Stimulated activated naive CD4-positive, alpha-beta T cell (primary cell): ENCODE data around the gene SLPI.

Experiments used
- DNase-seq, 6 experiments: peaks; one replicate each; lab custom pipeline; 2025; lab: John Stamatoyannopoulos, UW

Gene SLPI

DNA sequence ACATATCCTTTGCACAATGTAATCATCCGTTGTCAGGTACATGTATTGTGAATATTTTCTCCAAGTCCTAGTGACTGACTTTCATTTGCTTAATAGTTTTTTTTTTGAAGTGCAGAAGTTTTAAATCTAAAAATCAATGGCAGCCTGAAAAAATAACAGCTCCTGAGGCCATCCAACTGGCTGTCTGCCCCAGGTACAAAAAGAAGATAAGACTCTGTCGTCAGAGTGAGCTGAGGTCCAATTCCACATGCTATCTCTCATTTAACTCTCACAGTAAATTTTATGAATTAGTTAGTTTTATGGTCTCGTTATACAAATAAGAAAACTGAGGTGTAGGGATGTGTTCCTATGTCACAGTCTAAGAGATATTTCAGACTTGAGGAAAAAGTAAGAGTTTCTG is 21.0 kb upstream of the SLPI start:
- DNase-seq, result no peak

GRCh38 chr20:45269754-45270270 is 15.4 kb upstream of the SLPI start:
- no peak for DNase-seq

GRCh38 chr20:45269056-45269455 is 14.7 kb upstream of the SLPI start:
- DNase-seq, result no peak

GRCh38 chr20:45268531-45268930 is 14.2 kb upstream of the SLPI start:
- no peak for DNase-seq

DNA sequence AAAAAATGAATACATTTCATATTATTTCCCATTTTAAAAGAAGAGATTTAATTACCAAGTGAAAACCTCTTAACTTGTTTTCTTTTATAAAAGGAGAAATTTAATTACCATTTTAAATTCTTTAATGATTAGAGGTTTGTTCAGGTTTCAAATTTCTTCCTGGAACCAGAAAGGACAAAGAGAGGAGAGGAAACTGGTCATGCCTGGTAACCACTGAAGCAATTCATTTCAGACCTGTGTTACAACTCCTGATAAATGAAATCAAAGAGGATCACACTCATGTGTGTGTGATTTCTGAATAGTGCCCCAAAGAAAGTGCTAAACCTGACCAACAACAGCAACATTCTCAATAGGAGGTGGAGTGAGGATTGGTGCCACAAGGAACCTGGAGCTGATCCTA is 12.6 kb upstream of the SLPI start:
- no peak for DNase-seq

DNA sequence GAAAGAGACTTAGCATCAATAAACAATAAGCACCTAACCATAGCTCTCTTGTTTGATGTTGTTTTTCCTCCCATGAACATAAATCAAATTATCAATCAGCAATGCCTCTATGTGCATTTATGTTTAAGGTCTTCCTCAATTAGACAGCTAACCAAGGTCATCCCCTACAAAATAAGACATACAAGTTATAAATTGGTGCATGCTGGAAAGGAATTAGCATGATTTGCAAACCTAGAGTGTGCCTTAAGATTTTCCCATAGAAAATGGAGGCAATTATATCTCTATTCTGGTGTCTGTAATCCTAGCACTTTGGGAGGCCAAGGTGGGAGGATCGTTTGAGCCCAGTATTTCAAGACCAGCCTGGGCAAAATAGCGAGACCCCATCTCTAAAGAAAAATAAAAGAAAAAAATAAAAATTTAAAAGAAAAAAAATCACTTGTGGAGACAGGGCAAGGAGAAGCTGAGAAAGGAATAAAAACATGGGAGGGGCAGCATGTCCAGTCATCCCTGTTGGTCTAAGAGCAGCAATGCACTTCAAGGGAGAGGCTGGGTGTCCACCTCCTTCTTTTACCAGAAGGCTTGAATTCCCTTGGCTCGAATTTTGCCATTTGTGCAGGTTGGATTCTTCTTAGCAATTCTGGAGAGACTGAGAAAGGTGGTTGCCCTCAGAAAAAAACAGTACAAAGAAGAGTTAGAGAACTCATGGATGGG is 9.3 kb upstream of the SLPI start:
- DNase-seq, result no peak

DNA sequence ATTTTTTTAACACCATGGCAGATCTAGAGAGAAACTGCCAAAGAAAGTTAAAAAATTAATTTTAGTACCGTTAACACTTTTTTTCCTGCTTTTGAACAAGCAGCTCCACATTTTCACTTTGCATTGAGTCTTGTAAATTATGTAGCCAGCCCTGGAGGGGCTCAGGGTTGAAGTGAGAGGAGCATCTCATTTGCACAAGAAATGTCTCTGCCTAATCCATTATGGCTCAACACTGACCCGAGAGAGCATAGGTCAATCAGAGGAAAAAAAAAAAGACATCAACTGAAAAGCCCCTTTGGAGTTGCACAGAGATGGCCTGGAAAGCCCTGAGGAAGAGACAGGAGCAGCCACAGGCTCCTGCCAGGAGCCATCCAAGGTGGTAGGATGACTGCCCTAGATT is 4.3 kb upstream of the SLPI start:
- DNase-seq, result no peak

DNA sequence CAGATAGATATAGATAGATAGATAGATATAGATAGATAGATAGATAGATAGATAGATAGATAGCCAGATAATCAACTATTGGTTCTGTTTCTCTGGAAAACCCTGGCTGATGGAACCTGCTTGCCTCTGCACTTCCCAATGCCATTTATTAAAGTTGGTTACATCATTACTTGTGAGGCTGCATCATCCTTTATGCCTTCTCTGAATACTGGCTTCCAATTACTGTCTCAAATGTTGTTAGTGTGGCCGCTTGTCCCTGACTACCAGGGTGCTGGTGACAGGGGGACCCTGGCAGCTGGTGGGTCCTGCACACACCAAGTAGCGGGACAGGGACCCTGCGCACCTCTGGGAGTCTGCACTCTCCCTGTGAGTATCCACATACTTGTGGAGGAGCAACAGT is 3.9 kb upstream of the SLPI start:
- DNase-seq, result no peak

- DNase-seq, result no peak
These were observed 3.3 kb upstream of the SLPI start for GRCh38 chr20:45257711-45258110.

DNA sequence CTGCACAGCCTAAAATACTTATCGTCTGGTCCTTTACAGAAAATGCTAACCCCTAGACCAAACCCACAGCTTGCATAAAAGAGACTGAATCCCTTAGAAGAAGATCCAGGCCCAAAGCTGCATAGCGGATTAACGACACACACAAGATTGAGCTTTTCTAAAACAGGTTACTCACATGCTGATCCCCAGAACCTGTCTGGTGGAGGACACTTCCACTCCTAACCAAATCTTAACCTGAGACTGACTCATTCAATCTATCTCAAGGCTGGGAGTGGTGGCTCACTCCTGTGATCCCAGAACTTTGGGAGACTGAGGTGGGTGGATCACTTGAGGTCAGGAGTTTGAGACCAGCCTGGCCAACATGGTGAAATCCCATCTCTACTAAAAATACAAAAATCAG is 2.8 kb upstream of the SLPI start:
- DNase-seq, result no peak

GRCh38 chr20:45253261-45253660 is 1.1 kb downstream of the SLPI start:
- DNase-seq, result no peak

DNA sequence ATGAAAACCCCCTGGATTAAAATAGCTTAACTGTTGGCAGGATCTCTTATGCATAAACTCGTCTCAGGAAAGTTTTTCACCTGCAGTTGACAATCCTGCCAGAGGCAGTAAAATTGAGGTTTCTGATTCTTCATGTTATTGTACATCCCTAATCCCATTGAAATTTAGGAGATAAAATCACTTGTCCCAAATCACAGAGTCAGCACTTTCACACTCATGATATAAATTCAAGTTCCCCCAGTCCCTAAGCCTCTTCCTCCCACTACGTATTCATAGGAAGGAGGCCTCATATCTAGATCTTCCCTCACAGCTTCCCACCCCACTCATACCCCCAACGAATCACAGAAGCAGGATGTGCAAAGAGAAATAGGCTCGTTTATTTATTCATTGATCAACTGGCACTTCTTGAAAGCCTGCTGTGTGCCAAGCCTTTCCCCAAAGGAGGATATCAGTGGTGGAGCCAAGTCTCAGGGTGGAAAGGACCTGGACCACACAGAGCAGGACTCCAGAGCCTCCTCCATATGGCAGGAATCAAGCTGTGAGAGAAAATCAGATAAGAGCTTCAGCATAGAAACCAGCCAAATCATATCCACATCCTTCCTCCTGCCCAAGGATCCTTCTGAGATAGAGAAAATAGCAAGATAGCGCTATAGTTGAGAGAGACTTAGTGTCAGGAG is 2.3 kb downstream of the SLPI start:
- no peak for DNase-seq

GRCh38 chr20:45248609-45249008 is 5.8 kb downstream of the SLPI start:
- no peak for DNase-seq

- no peak for DNase-seq
These were observed 6.5 kb downstream of the SLPI start for GRCh38 chr20:45247865-45248264.

DNA sequence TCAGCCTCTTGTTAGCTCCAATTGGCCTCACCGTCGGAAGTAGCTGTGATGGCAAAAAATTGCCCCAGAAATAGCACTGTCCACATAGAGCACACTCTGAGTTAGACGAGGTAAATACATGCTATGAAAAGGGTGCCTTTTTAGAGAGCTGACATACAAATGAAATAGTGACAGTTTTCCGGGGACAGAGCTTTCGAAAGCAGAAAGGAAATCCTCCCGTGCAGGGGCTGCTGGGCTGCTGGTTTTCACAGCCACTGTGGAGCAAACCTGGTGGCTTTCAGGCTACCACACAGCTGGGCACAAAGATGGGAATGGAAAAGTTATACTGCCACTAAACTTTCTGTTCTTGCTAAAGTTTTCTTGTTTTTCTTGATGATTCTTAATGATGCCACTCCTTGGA is 8.3 kb downstream of the SLPI start:
- no peak for DNase-seq

DNA sequence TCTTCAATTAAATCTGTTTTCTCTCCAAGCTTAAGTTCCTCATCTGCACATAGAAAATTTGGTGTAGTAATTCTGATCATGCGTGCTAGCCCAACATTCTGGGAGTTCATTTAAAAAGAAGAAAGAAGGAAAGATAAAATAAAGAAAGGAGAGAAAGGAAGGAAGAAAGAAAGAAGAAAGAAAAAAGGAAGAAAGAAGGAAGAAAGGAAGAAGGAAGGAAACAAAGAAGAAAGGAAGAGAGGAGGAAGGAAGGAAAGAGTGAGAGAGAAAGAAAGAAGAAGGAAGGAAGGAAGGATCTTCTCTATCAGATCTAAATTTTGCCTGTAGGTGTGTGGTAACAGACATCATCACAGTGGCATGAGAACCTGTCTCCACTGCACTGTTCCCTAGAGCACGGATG is 16.2 kb downstream of the SLPI start:
- no peak for DNase-seq

DNA sequence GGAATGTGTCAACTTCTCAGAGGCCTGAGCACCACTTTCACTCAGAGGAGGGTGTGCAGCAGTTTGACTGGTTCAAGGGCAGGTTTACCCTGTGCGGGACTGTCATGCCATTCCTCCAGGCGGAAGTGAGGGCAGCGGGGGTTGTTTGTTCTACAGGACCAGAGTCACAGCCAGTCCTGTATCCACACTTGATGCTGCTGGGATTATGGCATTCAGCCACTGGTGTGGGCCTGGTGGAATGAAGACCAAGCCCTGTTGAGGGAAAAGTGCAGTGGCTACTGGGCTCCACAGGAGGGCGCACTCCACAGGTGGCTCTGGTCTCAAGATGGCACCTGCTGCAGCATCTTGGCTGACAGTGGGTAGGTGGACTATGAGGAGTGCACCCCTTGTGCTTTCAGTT is 18.4 kb downstream of the SLPI start:
- no peak for DNase-seq

DNA sequence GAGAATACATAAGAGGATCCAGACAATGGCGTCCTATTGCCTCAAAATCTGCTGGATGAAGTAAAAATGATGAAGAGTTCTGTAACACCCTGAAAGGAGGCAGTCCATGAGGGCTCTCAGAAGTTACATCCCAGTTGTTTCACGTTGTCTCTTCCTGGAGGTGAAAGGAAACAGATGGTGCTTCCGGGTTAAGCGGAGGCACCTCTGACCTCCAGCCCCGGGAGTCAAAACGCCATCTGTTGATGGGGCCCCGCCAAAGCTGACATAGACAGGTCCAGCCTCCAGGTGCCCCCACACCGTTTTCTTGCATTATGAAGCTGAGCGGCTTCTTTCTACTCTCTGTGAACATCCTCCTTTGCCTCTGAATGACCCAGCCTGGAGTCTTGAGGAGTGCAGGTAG is 23.7 kb downstream of the SLPI start:
- DNase-seq, result no peak

DNA sequence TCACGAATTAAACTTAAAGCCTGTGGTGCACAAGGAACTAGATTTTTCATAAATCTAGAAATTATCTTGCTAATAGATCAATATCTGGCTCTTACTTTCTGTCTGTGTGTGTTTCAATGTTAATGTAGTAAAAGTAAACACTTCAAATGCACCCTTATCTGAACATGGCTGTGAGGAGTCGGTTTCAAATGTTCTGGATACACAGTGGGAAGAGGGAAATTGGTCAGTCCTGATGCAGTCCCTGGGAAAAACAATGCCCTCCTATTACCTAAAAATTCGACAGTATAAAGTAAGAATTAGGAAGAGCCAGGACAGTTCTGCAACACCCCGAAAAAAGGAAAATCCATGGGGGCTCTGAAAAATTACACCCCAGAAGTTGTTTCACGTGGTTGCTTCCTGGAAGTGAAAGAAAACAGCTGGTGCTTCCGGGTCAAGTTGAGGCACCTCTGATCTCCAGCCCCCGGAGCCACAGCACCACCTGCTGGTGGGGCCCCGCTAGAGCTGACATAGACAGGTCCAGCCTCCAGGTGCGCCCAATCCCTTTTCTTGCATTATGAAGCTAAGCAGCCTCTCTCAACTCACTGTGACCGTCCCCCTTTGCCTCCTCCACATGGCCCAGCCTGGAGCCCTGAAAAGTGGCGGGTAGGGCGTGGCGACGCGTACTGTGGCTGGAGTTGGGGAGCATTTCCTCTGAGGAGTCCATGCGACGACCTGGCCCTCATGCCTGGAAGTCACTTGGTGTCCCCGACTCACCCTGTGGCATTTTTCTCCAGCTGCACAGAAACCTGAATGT is 24.9 kb downstream of the SLPI start:
- no peak for DNase-seq

DNA sequence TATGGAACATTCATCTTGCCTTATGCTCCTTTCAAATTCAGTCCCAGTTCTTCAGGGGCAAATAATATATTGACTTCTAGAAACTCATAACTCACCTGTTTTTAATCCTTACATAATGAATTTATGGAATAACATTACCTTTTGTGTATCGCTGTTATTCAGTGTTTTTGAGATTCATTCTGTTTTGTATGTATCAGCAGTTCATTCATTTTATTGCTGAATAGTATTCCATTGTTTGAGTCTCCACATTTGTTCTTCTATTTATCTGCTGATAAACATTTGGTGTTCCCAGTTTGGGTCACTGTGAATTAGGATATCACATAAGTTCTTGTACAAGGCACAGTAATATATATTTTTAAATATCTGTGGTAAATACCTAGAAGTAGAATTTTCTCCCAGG is 28.1 kb downstream of the SLPI start:
- no peak for DNase-seq

DNA sequence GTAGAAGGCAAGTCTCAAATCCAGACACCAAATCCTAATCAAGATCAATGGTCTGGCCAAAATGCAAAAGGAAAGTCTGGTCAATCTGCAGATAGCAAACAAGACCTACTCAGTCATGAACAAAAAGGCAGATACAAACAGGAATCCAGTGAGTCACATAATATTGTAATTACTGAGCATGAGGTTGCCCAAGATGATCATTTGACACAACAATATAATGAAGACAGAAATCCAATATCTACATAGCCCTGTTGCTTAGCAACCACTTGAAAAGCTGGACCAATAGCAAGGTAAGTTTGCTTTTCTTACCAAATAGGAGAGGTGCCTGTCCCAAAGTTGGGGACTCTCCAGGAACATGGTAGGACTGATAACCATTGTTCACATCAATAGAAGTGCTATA is 31.2 kb downstream of the SLPI start:
- DNase-seq, result no peak

DNA sequence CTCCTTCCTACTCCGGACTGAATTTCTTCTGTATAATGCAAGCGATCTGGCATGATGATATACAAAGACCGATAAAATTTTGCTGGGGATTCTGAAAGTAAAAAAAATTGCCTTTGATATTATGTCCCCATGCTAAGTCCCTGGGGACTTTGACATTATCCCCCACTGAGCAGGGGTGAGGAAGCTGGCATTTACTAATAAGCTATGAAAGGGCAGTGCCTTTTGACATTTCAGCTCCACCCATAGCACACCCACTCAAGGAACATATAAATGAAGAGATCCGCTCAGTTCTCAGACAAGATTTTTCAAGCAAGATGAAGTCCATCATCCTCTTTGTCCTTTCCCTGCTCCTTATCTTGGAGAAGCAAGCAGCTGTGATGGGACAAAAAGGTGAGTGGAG is 33.3 kb downstream of the SLPI start, which contains the start of gene SEMG2:
TSS of gene SEMG2 (plus strand) at position 298 of the 400 bp plus-strand sequence. CDS start at position 315, 17 bp downstream.
- DNase-seq, result no peak

DNA sequence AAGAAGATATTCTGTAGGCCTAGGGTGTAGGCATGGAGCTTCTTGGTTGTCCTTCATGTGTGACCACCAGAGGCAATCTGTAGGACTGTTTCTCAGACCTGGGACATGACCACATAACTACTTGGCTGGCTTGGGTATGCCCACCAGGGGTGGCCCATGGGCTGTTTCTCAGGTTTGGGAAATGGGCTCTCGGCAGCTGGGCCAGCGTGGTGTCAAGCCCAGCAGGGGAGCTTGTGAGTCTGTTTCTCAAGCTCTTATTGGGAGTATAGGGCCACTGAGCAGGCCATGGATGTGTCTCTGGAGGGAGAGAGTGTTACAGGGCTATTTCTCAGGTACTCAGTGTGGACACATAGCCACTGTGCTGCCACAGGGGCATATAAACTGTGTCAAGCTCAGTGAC is 35.7 kb downstream of the SLPI start:
- DNase-seq, result no peak
